Left lung (tissue), 10 donors: Measurements from ENCODE around the gene OBP2B. TPM values are rescaled to one million over a fixed set of nuclear protein-coding genes. Genes with fewer than 3 reads are reported as not detected.
A peak's percentile ranks its signal among the peaks of the same experiment; 100 is the strongest.

ENCODE experiments used
- ATAC-seq: fragments of 200-7000 bp; cut with Tn5 transposase; one replicate; pipeline ENCODE4 v1.9.1; 2020; ENCODE audit warnings: moderate library complexity
- DNase-seq, 4 donors: peaks; one replicate each; pipeline ENCODE4 v3.0.0-alpha.2; 2013 to 2020
- H3K27ac ChIP-seq, 2 donors: fragments of 200-600 bp; sonication (generic) in 1 of 2; one replicate each; pipeline versions ENCODE4 v1.5.0 to v1.8.0; 2020 to 2021
- H3K27me3 ChIP-seq, 2 donors: fragments of 200-600 bp; sonication (generic) in 1 of 2; one replicate each; pipeline versions ENCODE4 v1.5.0 to v1.8.0; 2020 to 2021
- H3K36me3 ChIP-seq, 2 donors: fragments of 200-600 bp; sonication (generic) in 1 of 2; one replicate each; pipeline versions ENCODE4 v1.5.0 to v1.8.0; 2020 to 2021
- H3K4me1 ChIP-seq, 2 donors: fragments of 200-600 bp; one replicate each; pipeline ENCODE4 v1.8.0; 2021
- H3K4me3 ChIP-seq, 2 donors: fragments of 200-600 bp; sonication (generic) in 1 of 2; one replicate each; pipeline versions ENCODE4 v1.5.0 to v1.8.0; 2020 to 2021; ENCODE audit warnings: mild to moderate bottlenecking in 1 of 2
- H3K9me3 ChIP-seq, 2 donors: fragments of 200-600 bp; sonication (generic) in 1 of 2; one replicate each; pipeline versions ENCODE4 v1.5.0 to v1.8.0; 2020 to 2021
- intact Hi-C, 2 donors: fragments of 100-400 bp; cut with DNase I; formaldehyde crosslinking; loops; one replicate each; pipeline versions ENCODE4 v1.11.2 to v1.14.2; 2022
- polyA plus RNA-seq, 6 donors: library from polyadenylated mRNA; unstranded; fragments of 120-200 nt; gene quantifications; one replicate each; pipeline ENCODE4 v1.2.1, GENCODE V29; 2013; ENCODE audit not compliant: insufficient read length in 6 of 6
- total RNA-seq, 2 donors: library from RNA; stranded (reverse); fragmentation: NEBNext Ultra II Directional; extraction: Animal tissue kit (Norgen Biotek cat#: 25700); gene quantifications; one replicate each; pipeline ENCODE4 v1.2.1, GENCODE V29; 2021
- TF ChIP-seq, protein P1 (sequence below), 2 donors: fragments of 200-600 bp; sonication (generic) in 1 of 2; IDR thresholded peaks; one replicate each; pipeline versions ENCODE4 v1.5.0 to v1.8.0; 2021; ENCODE audit warnings: antibody characterized with exemption in 2 of 2
- donor health status: DM: no; HTN: yes; CAD: no.
- donor health status: DM: no; HTN: no; CAD: no.

The OBP2B gene
- total and polyA plus RNA-seq, 8 donors = not detected

DNA sequence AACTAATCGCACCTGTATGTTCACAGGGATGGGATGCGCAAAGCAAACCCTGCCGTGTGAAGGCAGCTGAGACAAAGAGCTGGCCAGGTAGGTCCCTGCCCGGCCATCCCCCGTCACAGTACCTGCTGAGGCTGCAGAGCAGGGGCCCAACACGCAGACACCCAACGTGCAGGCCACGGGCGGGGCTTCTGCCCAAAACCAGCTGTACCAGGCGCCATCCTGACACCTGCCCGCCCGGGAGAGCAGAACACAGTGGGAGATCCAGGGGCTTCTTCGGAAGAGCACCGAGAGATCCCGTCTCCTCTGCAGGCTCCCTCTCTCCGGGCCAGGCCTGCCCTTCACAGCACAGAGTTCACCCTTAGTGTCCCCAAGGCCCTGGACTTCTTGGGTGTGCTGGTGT, 37.5 kb upstream of the OBP2B start:
- no peak overlapping the region for H3K4me3 ChIP-seq
- no peak overlapping the region for H3K27ac ChIP-seq
- TF ChIP-seq, protein P1, sequence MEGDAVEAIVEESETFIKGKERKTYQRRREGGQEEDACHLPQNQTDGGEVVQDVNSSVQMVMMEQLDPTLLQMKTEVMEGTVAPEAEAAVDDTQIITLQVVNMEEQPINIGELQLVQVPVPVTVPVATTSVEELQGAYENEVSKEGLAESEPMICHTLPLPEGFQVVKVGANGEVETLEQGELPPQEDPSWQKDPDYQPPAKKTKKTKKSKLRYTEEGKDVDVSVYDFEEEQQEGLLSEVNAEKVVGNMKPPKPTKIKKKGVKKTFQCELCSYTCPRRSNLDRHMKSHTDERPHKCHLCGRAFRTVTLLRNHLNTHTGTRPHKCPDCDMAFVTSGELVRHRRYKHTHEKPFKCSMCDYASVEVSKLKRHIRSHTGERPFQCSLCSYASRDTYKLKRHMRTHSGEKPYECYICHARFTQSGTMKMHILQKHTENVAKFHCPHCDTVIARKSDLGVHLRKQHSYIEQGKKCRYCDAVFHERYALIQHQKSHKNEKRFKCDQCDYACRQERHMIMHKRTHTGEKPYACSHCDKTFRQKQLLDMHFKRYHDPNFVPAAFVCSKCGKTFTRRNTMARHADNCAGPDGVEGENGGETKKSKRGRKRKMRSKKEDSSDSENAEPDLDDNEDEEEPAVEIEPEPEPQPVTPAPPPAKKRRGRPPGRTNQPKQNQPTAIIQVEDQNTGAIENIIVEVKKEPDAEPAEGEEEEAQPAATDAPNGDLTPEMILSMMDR (IDR thresholded peaks at IDR 0.05) = no peak
- intact Hi-C loops = no loop called here
- ATAC-seq = no peak
- DNase-seq = no peak
- H3K36me3 ChIP-seq = no peaks in the 10 kb centered on the region
- no peaks in the 10 kb centered on the region for H3K4me1 ChIP-seq
- H3K9me3 ChIP-seq = no peaks in the 10 kb centered on the region
- peaks cover 0 to 3% of the 10 kb centered on the region in 2 donors for H3K27me3 ChIP-seq

DNA sequence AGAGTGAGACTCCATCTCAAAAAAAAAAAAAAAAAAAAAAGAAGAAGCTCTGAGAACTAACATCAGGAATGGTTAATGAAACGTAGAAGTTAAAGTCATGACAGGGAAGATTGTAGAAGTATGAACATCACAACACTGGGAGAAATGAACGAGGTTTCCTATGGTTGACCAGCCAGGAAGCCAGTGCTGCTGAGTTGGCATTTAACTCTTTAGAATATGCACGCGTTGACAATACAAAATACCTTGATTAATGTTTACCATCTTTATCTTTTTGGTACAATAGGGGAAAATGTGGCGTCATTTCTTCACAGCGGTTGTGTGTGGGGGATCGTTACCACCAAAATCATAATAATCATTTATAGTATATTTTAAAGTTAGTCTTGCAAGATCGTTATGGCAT, 33.9 kb upstream of the OBP2B start:
- no peaks in the 10 kb centered on the region for H3K9me3 ChIP-seq
- H3K27me3 ChIP-seq = peaks cover 0 to 5% of the 10 kb centered on the region in 2 donors
- no peak for DNase-seq
- no peak overlapping the region for H3K4me3 ChIP-seq
- ATAC-seq = no peak
- H3K27ac ChIP-seq = no peak overlapping the region
- TF ChIP-seq, protein P1 (IDR thresholded peaks at IDR 0.05) = no peak
- intact Hi-C loops = no loop called here
- no peaks in the 10 kb centered on the region for H3K36me3 ChIP-seq
- peaks cover 11 to 17% of the 10 kb centered on the region in 2 donors for H3K4me1 ChIP-seq

DNA sequence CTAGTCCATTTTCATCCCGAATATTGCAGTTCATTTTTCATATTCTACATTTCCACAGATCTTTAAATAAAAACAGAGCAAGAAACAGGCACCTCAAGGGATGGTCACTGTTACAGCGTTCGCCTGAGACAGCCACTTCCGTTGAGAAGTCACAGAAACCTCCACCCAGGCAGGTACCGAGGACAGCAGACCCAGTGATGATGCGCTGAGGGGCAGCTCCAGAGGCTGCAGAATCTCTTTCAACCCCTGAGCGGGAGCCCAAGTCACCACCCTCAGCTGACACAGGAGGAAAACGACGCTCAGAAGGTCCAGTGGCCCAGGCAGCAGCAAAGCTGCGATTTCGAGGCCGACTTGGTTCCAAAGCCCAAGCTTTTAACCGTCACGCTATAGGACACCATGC, 33.2 kb upstream of the OBP2B start:
- intact Hi-C loops = no loop called here
- H3K4me1 ChIP-seq = peaks cover 11 to 21% of the 10 kb centered on the region in 2 donors
- H3K4me3 ChIP-seq = no peak overlapping the region
- TF ChIP-seq, protein P1 (IDR thresholded peaks at IDR 0.05) = no peak
- no peaks in the 10 kb centered on the region for H3K9me3 ChIP-seq
- no peak overlapping the region for H3K27ac ChIP-seq
- peaks cover 0 to 7% of the 10 kb centered on the region in 2 donors for H3K27me3 ChIP-seq
- no peaks in the 10 kb centered on the region for H3K36me3 ChIP-seq
- ATAC-seq (no peak), DNase-seq (no peak)

DNA sequence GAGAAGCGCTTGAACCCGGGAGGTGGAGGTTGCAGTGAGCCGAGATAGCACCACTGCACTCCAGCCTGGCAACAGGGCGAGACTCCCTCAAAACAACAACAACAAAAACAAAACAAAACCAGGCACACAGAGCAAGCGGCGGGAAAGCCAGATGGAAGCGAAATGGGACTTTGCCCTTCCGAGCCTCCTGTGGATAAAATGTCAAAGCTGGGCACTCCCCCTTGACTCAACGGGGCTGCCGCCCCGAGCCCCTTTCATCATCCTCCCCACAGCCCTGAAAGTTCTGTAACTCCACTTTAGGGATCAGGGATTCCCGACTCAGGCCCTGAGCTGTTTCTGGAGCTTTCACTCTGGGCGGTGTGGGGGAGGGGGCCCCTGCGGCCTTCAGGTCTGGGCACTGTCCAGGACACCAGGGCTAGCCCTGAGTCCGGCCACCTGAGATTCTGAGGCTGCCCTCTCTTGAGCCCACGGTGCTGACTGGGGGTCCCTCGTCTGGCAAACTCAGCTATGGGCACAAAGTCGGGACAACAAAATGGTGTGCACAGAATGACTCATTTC, 30.6 kb upstream of the OBP2B start:
- H3K9me3 ChIP-seq = no peaks in the 10 kb centered on the region
- intact Hi-C loops = no loop called here
- DNase-seq (no peak), ATAC-seq (no peak)
- peak overlapping the region in 1 of 2 donors; percentile 34 for H3K4me3 ChIP-seq
- H3K27ac ChIP-seq = peak overlapping the region; percentile 46 to 51
- no peaks in the 10 kb centered on the region for H3K36me3 ChIP-seq
- peaks cover 11 to 21% of the 10 kb centered on the region in 2 donors for H3K4me1 ChIP-seq
- TF ChIP-seq, protein P1 (IDR thresholded peaks at IDR 0.05) = no peak
- peaks cover 0 to 7% of the 10 kb centered on the region in 2 donors for H3K27me3 ChIP-seq

DNA sequence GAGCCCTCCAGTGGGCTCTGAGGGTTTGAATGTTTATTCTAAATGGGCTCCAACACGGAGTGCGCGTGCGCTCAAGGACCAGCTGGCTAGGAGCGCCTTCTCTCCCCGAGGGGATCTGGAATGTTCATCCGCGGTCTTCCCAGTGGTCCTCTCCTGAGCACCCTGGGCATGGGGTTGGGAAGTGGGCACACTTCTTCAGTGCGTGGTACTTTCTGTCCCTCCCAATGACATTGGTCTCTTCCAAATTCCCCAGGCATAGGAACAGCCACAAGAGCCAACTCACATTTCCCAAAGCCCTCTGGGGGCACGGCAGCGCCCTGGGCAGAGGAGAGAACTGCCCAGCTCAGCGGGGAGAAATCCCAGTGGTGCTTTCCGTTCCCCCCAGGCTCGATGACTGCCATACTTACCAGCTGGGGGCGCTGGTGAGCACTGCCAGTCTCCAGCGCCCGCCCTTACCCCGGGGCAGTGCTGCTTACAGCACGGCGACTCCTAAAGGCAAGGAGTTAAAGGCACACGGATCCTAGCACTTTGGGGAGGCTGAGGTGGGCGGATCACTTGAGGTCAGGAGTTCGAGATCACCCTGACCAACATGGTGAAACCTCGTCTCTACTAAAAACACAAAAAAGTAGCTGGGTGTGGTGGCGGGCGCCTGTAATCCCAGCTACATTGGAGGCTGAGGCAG, 29.9 kb upstream of the OBP2B start:
- Histone ChIP-seq H3K36me3 (no peaks in the 10 kb centered on the region), H3K27ac (peak overlapping the region; percentile 46 to 51), H3K9me3 (no peaks in the 10 kb centered on the region), H3K4me3 (peak overlapping the region; percentile 17 to 34), H3K4me1 (peaks cover 11 to 21% of the 10 kb centered on the region in 2 donors), H3K27me3 (peaks cover 0 to 7% of the 10 kb centered on the region in 2 donors)
- TF ChIP-seq, protein P1 (IDR thresholded peaks at IDR 0.05) = peak; percentile 75 to 80
- intact Hi-C loops = no loop called here
- DNase-seq (peak; percentile 56 to 89 (median 73)), ATAC-seq (peak; percentile 94)
